GM23338 (cell line): Measurements from ENCODE around the gene CDH23. TPM values are rescaled to one million over a fixed set of nuclear protein-coding genes. Genes with fewer than 3 reads are reported as not detected.

Experiments used
- ATAC-seq: fragments of 200-7000 bp; cut with Tn5 transposase; 3 replicates; pipeline ENCODE4 v1.9.1; 2020
- DNase-seq: peaks from one replicate; pipeline ENCODE4 v3.0.0-alpha.2; 2015; ENCODE audit warnings: low spot score
- H2AFZ ChIP-seq: fragments of 200-600 bp; sonication (generic); 2 replicates; pipeline ENCODE4 v1.8.0; 2016; ENCODE audit warnings: antibody characterized with exemption, mild to moderate bottlenecking, moderate library complexity
- H3F3A ChIP-seq: fragments of 200-600 bp; sonication (generic); replicated peaks from 2 replicates; pipeline ENCODE4 v1.8.0; 2017; ENCODE audit warnings: antibody characterized with exemption, mixed run types, low read depth
- H3K27ac ChIP-seq: fragments of 200-600 bp; sonication (generic); 2 replicates; pipeline ENCODE4 v1.6.1; 2016; ENCODE audit warnings: low read depth
- H3K27me3 ChIP-seq: fragments of 200-600 bp; sonication (generic); 2 replicates; pipeline ENCODE4 v1.8.0; 2016; ENCODE audit warnings: mild to moderate bottlenecking, mixed run types, moderate library complexity; ENCODE audit not compliant: insufficient read depth
- H3K36me3 ChIP-seq: fragments of 200-600 bp; sonication (generic); 2 replicates; pipeline ENCODE4 v1.8.0; 2016; ENCODE audit warnings: mild to moderate bottlenecking; ENCODE audit not compliant: insufficient read depth
- H3K4me1 ChIP-seq: fragments of 200-600 bp; sonication (generic); 2 replicates; pipeline ENCODE4 v1.8.0; 2016; ENCODE audit warnings: mild to moderate bottlenecking, moderate library complexity; ENCODE audit not compliant: insufficient read depth
- H3K4me2 ChIP-seq: fragments of 200-600 bp; sonication (generic); 2 replicates; pipeline ENCODE4 v1.7.1; 2017; ENCODE audit warnings: mixed run types
- H3K4me3 ChIP-seq: fragments of 200-600 bp; sonication (generic); 2 replicates; pipeline ENCODE4 v1.6.1; 2016; ENCODE audit warnings: mixed run types
- H3K79me2 ChIP-seq: fragments of 200-600 bp; sonication (generic); replicated peaks from 2 replicates; pipeline ENCODE4 v1.8.0; 2017; ENCODE audit warnings: mild to moderate bottlenecking; ENCODE audit not compliant: insufficient read depth
- H3K9me2 ChIP-seq: fragments of 200-600 bp; sonication (generic); 2 replicates; pipeline ENCODE4 v1.8.0; 2017; ENCODE audit not compliant: insufficient read depth
- H4K20me1 ChIP-seq: fragments of 200-600 bp; sonication (generic); replicated peaks from 2 replicates; pipeline ENCODE4 v1.8.0; 2017; ENCODE audit warnings: mild to moderate bottlenecking; ENCODE audit not compliant: insufficient read depth
- H3K27ac Mint-ChIP-seq: 2 replicates; pipeline ENCODE4 v1.8.0; 2020; ENCODE audit warnings: inconsistent platforms, mild to moderate bottlenecking, moderate library complexity, mixed read lengths
- H3K27me3 Mint-ChIP-seq: 3 replicates; pipeline ENCODE4 v1.8.0; 2022; ENCODE audit warnings: low read depth, mild to moderate bottlenecking, moderate library complexity, mixed read lengths, inconsistent platforms; ENCODE audit not compliant: insufficient read depth, poor library complexity
- H3K36me3 Mint-ChIP-seq: 3 replicates; pipeline ENCODE4 v1.8.0; 2021; ENCODE audit warnings: low read depth, mild to moderate bottlenecking, inconsistent platforms, moderate library complexity, mixed read lengths
- H3K4me1 Mint-ChIP-seq: 3 replicates; pipeline ENCODE4 v1.8.0; 2020; ENCODE audit warnings: mild to moderate bottlenecking, inconsistent platforms, mixed read lengths
- H3K4me3 Mint-ChIP-seq: 3 replicates; pipeline ENCODE4 v1.8.0; 2021; ENCODE audit warnings: moderate library complexity, mild to moderate bottlenecking, inconsistent platforms, mixed read lengths
- H3K9me3 Mint-ChIP-seq: 3 replicates; pipeline ENCODE4 v1.8.0; 2020; ENCODE audit warnings: moderate library complexity, mild to moderate bottlenecking, inconsistent platforms, mixed read lengths
- polyA plus RNA-seq: library from polyadenylated mRNA; unstranded; fragments of >200 nt; fragmentation: Nextera tagmentation; extraction: Ambion mirVana; gene quantifications from 2 replicates; pipeline ENCODE4 v1.2.1, GENCODE V29; 2016
- total RNA-seq: library from RNA; depleted of rRNA; stranded (reverse); fragments of >200 nt; shearing (Covaris generic); gene quantifications from 2 replicates; pipeline ENCODE4 v1.2.3, GENCODE V29; 2014
- TF ChIP-seq, protein P1 (sequence below): fragments of 250-450 bp; sonication (Bioruptor Pico); IDR thresholded peaks from 2 replicates; pipeline ENCODE4 v1.5.0; 2020; ENCODE audit warnings: mild to moderate bottlenecking, moderate library complexity
- TF ChIP-seq, protein P2 (sequence below): IDR thresholded peaks from one replicate; pipeline ENCODE4 v1.6.1; 2018; ENCODE audit warnings: antibody characterized with exemption; ENCODE audit not compliant: unreplicated experiment
- TF ChIP-seq, protein P3 (sequence below): IDR thresholded peaks from 2 replicates; pipeline ENCODE4 v1.6.1; 2016; ENCODE audit warnings: antibody characterized with exemption

CDH23 gene
- total and polyA plus RNA-seq, 2 experiments from 2014 or later: 0.95 to 4.3 TPM

DNA sequence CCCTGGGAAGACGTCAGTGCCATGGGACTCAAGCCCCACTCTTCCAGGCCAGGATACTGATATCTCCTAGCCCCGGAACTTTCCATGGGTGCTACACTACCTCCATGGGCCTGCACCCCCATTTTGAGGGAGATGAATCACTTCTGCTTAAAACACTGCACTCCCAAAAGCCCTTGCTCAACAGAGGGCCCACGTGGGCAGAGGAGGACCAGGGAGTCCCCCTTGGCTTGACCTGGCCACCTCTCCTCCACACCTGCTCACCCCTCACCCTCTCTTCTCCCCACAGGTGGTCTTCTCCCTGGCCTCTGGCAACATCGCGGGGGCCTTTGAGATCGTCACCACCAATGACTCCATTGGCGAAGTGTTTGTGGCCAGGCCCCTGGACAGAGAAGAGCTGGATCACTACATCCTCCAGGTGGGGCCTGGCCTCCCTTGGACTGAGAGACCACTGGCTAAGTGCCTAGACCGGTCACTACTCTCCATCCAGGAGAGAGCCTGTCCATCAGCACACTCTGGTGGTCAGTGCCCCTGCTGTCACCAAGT is 342.7 kb downstream of the CDH23 start:
- ATAC-seq: no peak
- Histone ChIP-seq H2AFZ (no peak overlapping the region), H3K4me1 (no peaks in the 10 kb centered on the region), H4K20me1 (no peaks in the 10 kb centered on the region), H3K27me3 (no peaks in the 10 kb centered on the region), H3K4me2 (no peak overlapping the region), H3K36me3 (no peaks in the 10 kb centered on the region), H3F3A (no peaks in the 10 kb centered on the region), H3K79me2 (no peaks in the 10 kb centered on the region), H3K27ac (no peak overlapping the region), H3K9me2 (no peaks in the 10 kb centered on the region), H3K4me3 (no peak overlapping the region)
- Mint-ChIP-seq H3K4me1 (peaks cover 9% of the 10 kb centered on the region; the same call in 2 of the 3 replicates), H3K9me3 (no peaks in the 10 kb centered on the region), H3K27me3 (peaks cover 9% of the 10 kb centered on the region), H3K4me3 (no peak overlapping the region), H3K27ac (no peak overlapping the region), H3K36me3 (no peaks in the 10 kb centered on the region; the same call in 2 of the 3 replicates)
- TF ChIP-seq, protein P1, sequence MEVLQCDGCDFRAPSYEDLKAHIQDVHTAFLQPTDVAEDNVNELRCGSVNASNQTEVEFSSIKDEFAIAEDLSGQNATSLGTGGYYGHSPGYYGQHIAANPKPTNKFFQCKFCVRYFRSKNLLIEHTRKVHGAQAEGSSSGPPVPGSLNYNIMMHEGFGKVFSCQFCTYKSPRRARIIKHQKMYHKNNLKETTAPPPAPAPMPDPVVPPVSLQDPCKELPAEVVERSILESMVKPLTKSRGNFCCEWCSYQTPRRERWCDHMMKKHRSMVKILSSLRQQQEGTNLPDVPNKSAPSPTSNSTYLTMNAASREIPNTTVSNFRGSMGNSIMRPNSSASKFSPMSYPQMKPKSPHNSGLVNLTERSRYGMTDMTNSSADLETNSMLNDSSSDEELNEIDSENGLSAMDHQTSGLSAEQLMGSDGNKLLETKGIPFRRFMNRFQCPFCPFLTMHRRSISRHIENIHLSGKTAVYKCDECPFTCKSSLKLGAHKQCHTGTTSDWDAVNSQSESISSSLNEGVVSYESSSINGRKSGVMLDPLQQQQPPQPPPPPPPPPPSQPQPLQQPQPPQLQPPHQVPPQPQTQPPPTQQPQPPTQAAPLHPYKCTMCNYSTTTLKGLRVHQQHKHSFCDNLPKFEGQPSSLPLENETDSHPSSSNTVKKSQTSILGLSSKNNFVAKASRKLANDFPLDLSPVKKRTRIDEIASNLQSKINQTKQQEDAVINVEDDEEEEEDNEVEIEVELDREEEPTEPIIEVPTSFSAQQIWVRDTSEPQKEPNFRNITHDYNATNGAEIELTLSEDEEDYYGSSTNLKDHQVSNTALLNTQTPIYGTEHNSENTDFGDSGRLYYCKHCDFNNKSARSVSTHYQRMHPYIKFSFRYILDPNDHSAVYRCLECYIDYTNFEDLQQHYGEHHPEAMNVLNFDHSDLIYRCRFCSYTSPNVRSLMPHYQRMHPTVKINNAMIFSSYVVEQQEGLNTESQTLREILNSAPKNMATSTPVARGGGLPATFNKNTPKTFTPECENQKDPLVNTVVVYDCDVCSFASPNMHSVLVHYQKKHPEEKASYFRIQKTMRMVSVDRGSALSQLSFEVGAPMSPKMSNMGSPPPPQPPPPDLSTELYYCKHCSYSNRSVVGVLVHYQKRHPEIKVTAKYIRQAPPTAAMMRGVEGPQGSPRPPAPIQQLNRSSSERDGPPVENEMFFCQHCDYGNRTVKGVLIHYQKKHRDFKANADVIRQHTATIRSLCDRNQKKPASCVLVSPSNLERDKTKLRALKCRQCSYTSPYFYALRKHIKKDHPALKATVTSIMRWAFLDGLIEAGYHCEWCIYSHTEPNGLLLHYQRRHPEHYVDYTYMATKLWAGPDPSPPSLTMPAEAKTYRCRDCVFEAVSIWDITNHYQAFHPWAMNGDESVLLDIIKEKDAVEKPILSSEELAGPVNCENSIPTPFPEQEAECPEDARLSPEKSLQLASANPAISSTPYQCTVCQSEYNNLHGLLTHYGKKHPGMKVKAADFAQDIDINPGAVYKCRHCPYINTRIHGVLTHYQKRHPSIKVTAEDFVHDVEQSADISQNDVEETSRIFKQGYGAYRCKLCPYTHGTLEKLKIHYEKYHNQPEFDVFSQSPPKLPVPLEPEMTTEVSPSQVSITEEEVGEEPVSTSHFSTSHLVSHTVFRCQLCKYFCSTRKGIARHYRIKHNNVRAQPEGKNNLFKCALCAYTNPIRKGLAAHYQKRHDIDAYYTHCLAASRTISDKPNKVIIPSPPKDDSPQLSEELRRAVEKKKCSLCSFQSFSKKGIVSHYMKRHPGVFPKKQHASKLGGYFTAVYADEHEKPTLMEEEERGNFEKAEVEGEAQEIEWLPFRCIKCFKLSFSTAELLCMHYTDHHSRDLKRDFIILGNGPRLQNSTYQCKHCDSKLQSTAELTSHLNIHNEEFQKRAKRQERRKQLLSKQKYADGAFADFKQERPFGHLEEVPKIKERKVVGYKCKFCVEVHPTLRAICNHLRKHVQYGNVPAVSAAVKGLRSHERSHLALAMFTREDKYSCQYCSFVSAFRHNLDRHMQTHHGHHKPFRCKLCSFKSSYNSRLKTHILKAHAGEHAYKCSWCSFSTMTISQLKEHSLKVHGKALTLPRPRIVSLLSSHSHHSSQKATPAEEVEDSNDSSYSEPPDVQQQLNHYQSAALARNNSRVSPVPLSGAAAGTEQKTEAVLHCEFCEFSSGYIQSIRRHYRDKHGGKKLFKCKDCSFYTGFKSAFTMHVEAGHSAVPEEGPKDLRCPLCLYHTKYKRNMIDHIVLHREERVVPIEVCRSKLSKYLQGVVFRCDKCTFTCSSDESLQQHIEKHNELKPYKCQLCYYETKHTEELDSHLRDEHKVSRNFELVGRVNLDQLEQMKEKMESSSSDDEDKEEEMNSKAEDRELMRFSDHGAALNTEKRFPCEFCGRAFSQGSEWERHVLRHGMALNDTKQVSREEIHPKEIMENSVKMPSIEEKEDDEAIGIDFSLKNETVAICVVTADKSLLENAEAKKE (CRISPR knock-in tag): no peak
- TF ChIP-seq, protein P2, sequence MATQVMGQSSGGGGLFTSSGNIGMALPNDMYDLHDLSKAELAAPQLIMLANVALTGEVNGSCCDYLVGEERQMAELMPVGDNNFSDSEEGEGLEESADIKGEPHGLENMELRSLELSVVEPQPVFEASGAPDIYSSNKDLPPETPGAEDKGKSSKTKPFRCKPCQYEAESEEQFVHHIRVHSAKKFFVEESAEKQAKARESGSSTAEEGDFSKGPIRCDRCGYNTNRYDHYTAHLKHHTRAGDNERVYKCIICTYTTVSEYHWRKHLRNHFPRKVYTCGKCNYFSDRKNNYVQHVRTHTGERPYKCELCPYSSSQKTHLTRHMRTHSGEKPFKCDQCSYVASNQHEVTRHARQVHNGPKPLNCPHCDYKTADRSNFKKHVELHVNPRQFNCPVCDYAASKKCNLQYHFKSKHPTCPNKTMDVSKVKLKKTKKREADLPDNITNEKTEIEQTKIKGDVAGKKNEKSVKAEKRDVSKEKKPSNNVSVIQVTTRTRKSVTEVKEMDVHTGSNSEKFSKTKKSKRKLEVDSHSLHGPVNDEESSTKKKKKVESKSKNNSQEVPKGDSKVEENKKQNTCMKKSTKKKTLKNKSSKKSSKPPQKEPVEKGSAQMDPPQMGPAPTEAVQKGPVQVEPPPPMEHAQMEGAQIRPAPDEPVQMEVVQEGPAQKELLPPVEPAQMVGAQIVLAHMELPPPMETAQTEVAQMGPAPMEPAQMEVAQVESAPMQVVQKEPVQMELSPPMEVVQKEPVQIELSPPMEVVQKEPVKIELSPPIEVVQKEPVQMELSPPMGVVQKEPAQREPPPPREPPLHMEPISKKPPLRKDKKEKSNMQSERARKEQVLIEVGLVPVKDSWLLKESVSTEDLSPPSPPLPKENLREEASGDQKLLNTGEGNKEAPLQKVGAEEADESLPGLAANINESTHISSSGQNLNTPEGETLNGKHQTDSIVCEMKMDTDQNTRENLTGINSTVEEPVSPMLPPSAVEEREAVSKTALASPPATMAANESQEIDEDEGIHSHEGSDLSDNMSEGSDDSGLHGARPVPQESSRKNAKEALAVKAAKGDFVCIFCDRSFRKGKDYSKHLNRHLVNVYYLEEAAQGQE: no peak
- TF ChIP-seq, protein P3, sequence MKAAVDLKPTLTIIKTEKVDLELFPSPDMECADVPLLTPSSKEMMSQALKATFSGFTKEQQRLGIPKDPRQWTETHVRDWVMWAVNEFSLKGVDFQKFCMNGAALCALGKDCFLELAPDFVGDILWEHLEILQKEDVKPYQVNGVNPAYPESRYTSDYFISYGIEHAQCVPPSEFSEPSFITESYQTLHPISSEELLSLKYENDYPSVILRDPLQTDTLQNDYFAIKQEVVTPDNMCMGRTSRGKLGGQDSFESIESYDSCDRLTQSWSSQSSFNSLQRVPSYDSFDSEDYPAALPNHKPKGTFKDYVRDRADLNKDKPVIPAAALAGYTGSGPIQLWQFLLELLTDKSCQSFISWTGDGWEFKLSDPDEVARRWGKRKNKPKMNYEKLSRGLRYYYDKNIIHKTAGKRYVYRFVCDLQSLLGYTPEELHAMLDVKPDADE: no peak
- no peak for DNase-seq
